DMS53 treated with DMSO at 0.1 percent for 48 hours (cell line): ENCODE measurements around the gene ART3.

Experiments
- DNase-seq: peaks from one replicate; lab custom pipeline; 2025; ENCODE audit not compliant: unreplicated experiment; lab: John Stamatoyannopoulos, UW

ART3 gene

GRCh38 chr4:76144546-76144945 is 70.0 kb downstream of the ART3 start:
- no peak for DNase-seq

GRCh38 chr4:76147454-76148141 is 73.1 kb downstream of the ART3 start:
- DNase-seq: no peak

DNA sequence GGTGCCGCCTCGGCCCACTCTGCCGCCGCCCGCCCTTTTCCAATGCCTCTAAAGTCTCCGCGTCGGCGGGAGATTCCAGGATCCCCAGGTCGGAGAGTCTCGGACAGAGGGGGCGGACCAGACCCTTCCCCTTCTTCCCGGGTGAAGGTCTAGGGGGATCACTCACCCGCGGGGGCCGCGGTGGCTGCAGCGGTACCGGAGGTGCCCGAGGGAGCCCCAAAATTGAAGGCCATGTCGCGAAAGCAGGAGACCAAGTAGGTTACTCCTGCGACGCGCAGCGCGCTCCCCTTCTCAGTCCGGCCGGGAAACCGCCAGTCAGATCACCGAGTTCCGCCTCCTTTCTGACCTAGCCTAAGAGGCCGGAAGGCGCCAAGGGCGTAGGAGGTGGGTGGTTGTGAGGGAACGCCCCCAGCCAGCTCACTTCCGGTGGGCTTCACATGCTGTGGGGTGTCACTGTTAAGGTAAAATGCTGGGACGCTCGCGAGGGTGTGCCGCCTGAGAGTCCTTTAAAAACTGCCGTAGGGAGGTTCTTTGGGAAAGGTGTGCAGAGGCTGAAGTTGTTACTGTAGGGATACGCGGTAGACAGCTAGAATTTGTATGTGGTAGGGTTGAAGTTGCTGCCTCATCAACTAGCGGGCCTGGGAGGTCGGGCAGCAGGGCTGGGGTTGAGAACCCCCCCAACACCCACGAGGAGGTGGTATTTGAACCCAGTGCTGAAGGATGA is 73.8 kb downstream of the ART3 start, which contains the start of gene NUP54:
NUP54 (minus strand) TSS at position 256 of the 724 bp plus-strand sequence; CDS start at position 233, 23 bp downstream.
- DNase-seq: peak; percentile 74

- no peak for DNase-seq
Observed at GRCh38 chr4:76153356-76153755, 78.8 kb downstream of the ART3 start.

DNA sequence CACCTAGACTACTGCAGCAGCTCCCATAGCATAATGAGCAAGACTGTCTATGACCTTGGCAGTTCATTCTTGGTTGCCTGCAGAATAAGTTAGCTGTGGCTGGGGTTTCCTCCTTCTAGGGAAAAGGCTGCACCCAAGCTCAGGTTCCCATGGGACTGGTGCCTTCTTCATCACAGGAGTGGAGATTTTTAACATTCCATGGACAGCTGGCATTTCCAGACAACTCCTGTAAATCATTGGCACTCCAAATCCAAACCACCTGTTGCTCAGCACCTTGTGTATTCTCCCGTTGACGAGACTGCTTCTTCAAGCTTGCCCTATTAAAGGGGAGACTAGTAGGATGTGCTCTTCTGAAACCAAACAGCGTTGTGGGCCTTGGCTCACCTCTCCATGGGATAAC is 81.5 kb downstream of the ART3 start:
- DNase-seq: no peak

- no peak for DNase-seq
Observed at GRCh38 chr4:76156635-76157034, 82.1 kb downstream of the ART3 start.

- DNase-seq: no peak
Observed at GRCh38 chr4:76160355-76160754, 85.8 kb downstream of the ART3 start.
